AG10803 (cell line): Measurements from ENCODE around the gene SLC22A7.

ENCODE experiments used
- DNase-seq: peaks from one replicate; pipeline ENCODE4 v3.0.0; 2010; ENCODE audit warnings: low read depth
- H3K4me3 ChIP-seq: 2 replicates; pipeline ENCODE4 v1.5.1; 2011; ENCODE audit warnings: mild to moderate bottlenecking, low read length, control low read depth
- TF ChIP-seq, protein P1 (sequence below): conservative IDR thresholded peaks from 2 replicates; pipeline ENCODE4 v1.5.1; 2011; ENCODE audit warnings: mild to moderate bottlenecking, low read length, control low read depth, inconsistent platforms

Gene SLC22A7

DNA sequence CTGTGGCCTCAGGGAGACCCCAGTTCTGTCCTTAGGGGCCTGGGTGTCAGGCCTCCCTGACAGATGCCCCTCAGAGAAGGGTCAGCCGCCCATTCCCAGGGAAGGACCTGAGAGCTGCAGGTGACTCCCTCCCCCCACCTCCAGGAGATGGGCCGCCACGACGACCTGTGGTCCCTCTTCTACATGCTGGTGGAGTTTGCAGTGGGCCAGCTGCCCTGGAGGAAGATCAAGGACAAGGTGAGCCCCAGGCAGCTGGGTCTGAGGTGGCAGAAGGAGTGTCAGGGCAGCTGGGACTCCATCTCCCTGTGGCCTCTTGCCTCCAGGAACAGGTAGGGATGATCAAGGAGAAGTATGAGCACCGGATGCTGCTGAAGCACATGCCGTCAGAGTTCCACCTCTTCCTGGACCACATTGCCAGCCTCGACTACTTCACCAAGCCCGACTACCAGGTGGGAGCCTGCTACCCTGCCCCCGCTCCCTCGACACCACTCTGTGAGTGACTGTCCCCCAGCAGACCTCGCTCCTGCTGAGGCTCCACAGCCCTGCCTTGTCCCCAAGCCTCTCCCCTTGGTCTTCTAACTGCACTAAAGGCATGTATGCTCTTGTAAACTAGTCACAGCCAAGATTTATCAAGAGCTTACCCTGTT, 42.5 kb upstream of the SLC22A7 start:
- no peak overlapping the region for H3K4me3 ChIP-seq
- TF ChIP-seq, protein P1, sequence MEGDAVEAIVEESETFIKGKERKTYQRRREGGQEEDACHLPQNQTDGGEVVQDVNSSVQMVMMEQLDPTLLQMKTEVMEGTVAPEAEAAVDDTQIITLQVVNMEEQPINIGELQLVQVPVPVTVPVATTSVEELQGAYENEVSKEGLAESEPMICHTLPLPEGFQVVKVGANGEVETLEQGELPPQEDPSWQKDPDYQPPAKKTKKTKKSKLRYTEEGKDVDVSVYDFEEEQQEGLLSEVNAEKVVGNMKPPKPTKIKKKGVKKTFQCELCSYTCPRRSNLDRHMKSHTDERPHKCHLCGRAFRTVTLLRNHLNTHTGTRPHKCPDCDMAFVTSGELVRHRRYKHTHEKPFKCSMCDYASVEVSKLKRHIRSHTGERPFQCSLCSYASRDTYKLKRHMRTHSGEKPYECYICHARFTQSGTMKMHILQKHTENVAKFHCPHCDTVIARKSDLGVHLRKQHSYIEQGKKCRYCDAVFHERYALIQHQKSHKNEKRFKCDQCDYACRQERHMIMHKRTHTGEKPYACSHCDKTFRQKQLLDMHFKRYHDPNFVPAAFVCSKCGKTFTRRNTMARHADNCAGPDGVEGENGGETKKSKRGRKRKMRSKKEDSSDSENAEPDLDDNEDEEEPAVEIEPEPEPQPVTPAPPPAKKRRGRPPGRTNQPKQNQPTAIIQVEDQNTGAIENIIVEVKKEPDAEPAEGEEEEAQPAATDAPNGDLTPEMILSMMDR, result no peak
- no peak for DNase-seq

DNA sequence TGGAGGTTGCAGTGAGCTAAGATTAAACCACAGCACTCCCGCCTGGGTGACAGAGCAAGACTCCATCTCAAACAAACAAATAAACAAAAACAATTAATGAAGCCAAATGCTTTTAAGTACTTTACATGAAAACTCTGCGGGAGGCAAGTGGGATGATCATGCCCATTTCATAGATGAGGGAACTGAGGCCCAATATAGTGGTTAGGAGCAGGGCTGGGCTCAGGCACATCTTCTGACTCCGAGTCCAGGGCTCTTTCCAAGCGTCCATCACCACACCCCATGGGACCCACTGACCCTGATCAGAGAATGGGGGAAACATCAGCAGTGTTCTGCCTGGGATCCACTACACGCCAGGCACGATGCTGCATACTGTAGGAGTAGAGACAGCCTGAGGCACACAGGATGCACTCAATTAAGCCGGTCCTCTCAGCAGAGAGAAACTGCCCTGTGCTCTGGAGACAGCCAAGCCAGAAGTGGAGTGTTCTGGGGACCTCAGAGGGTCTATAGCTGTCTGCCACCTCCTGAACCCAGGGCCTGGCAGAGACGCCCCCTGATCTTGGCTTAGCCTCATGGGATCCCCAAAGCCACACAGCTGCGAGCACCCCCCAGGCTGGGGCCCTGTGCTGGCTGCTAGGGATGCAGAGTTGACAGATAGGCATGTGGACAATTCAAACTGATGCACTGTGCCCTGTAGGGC, 41.2 kb upstream of the SLC22A7 start:
- H3K4me3 ChIP-seq, result no peak overlapping the region
- no peak for DNase-seq
- TF ChIP-seq, protein P1, result no peak

GRCh38 chr6:43257367-43258145, 40.5 kb upstream of the SLC22A7 start:
- TF ChIP-seq, protein P1, result no peak
- DNase-seq, result no peak
- H3K4me3 ChIP-seq, result no peak overlapping the region

GRCh38 chr6:43258180-43258579, 39.9 kb upstream of the SLC22A7 start:
- no peak overlapping the region for H3K4me3 ChIP-seq
- TF ChIP-seq, protein P1, result no peak
- no peak for DNase-seq

GRCh38 chr6:43258807-43259686, 39.0 kb upstream of the SLC22A7 start:
- TF ChIP-seq, protein P1, result no peak
- no peak overlapping the region for H3K4me3 ChIP-seq
- no peak for DNase-seq

DNA sequence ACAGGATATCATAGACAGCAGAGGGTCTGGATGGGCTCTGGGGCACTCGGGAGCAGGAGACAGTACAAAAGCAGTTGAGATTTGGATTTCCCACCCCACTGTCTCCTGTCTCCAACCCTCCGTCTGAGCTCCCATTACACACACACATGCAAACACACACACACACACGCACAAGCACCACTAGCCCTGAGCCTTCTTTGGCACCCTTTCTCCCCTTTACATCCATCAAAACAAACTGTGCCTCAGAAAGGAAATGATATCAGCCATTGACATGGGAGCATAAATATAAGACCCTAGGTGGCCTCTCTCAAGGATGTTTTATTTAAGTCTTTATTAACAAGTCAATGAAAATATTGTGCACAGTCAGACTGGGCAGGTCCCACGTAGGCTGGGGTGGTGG, 37.3 kb upstream of the SLC22A7 start:
- TF ChIP-seq, protein P1, result no peak
- DNase-seq, result no peak
- H3K4me3 ChIP-seq, result no peak overlapping the region
